Suprapubic skin (tissue), 4 donors: ENCODE measurements around the gene CIAO1.

Experiments used
- CTCF ChIP-seq, 2 donors: fragments of 200-600 bp in 1 of 2; fragments of 450-650 bp in 1 of 2; sonication (generic) in 1 of 2; IDR thresholded peaks; one replicate each; pipeline ENCODE4 v1.5.1; 2016 to 2019; ENCODE audit warnings: antibody characterized with exemption in 2 of 2, mild to moderate bottlenecking in 1 of 2, moderate library complexity in 1 of 2
- EP300 ChIP-seq: sonication (generic); formaldehyde crosslinking; IDR thresholded peaks from one replicate; pipeline ENCODE4 v1.6.1; 2017; ENCODE audit warnings: antibody characterized with exemption
- POLR2A ChIP-seq, 2 donors: fragments of 450-650 bp; IDR thresholded peaks; one replicate each; pipeline ENCODE4 v1.6.1; 2017; ENCODE audit warnings: antibody characterized with exemption in 2 of 2, mild to moderate bottlenecking in 2 of 2, moderate library complexity in 2 of 2
- POLR2AphosphoS5 ChIP-seq, 3 donors: sonication (generic); formaldehyde crosslinking; IDR thresholded peaks; one replicate each; pipeline ENCODE4 v1.6.1; 2017; ENCODE audit warnings: antibody characterized with exemption in 3 of 3

GRCh38 chr2:96231316-96231715 is 34.7 kb upstream of the CIAO1 start:
- TF ChIP-seq CTCF (IDR thresholded peaks at IDR 0.05) (no peak), POLR2A (IDR thresholded peaks at IDR 0.05) (no peak), POLR2AphosphoS5 (IDR thresholded peaks at IDR 0.05) (no peak), EP300 (no peak)
